ENCODE data around the gene DLL3.

The DLL3 gene

DNA sequence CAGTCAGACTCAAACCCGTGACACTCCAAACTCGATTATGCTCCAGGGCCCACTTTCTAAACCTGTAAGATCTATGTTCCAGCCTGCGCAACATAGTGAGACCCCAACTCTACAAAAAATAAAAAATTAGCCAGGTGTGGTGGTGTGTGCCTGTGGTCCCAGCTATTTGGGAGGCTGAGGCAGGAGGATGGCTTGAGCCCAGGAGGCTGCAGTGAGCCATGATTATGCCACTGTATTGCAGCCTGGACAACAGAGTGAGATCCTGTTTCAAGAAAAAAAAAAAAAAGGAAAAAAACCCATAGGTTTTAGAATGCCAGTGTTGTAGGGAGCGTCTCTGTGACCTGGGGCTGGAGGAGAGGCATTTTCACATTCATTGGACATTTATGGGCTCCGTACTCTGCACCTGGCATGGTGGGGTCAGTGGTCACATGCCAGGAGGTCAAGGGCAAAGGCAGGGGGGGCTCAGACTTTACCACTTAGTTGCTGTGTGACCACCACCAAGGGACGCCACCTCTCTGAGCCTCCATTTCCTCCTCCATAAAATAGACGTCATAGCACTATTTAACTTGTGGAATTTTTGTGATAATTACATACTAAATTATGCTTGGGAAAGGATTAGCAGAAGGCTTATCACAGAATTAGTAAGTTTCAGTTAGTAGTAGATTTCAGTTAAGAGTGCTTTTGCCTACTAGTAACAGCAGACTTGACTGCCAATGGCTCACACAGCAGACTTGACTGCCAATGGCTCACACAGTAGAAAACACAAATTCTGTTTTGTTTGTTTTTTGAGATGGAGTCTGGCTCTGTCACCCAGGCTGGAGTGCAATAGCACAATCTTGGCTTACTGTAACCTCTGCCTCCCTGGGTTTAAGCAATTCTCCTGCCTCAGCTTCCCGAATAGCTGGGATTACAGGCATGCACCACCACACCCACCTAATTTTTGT, 22.1 kb downstream of the DLL3 start:
- Histone ChIP-seq H3F3A (ENCODE audit: insufficient read depth, low read length) (no peaks in the 10 kb centered on the region), H3K27ac (ENCODE audit: low read depth, low read length, poor library complexity, severe bottlenecking) (no peak overlapping the region), H3K4me3 (ENCODE audit: low read depth, low read length, poor library complexity, severe bottlenecking) (no peak overlapping the region), H3K79me2 (ENCODE audit: insufficient read depth, low read length) (no peaks in the 10 kb centered on the region), H3K36me3 (ENCODE audit: insufficient read depth, low read length) (no peaks in the 10 kb centered on the region), H3K27me3 (ENCODE audit: insufficient read depth, low read length) (0 out of 2 replicates have a peak, but pooled peaks cover 6% of the 10 kb centered on the region), H2AFZ (ENCODE audit: low read length) (no peak overlapping the region), H3K9me2 (ENCODE audit: low read depth, low read length) (no peaks in the 10 kb centered on the region), H4K20me1 (ENCODE audit: insufficient read depth, low read length) (no peaks in the 10 kb centered on the region), H3K9me3 (ENCODE audit: low read length) (no peaks in the 10 kb centered on the region), H3K4me1 (ENCODE audit: insufficient read depth, low read length, severe bottlenecking) (peaks cover 36% of the 10 kb centered on the region), H3K9ac (ENCODE audit: low read length) (no peak overlapping the region), H3K4me2 (ENCODE audit: low read length) (no peak overlapping the region)
- TF ChIP-seq CTCF (IDR thresholded peaks at IDR 0.05; ENCODE audit: low read length), result no peak
- no peak for TF ChIP-seq EZH2 (IDR thresholded peaks at IDR 0.05; ENCODE audit: borderline replicate concordance, low read length)

- no peak for TF ChIP-seq EZH2 (IDR thresholded peaks at IDR 0.05; ENCODE audit: borderline replicate concordance, low read length)
- no peak for TF ChIP-seq CTCF (IDR thresholded peaks at IDR 0.05; ENCODE audit: low read length)
Measured at GRCh38 chr19:39524495-39524894, 25.7 kb downstream of the DLL3 start.

DNA sequence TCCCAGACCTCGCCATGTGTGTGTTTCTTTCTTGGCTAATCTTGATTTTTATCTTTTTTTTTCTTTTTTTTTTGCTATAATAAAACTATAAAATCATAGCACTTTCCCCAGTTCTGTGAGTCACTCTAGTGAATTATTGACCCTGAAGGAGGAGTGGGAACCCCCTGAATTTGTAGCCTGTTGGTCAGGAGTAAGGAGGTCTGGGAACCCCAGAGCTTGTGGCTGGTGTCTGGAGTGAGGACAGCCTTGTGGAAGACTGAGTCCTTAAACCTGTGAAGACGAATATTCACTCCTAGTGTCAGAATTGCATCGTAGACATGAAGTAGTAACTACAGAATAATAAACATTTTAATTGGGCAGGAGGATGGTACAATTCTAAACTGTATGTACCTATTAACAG, 26.5 kb downstream of the DLL3 start:
- no peak overlapping the region for H3K9ac ChIP-seq (ENCODE audit: low read length)
- no peaks in the 10 kb centered on the region for H3K9me3 ChIP-seq (ENCODE audit: low read length)
- peaks cover 15% of the 10 kb centered on the region for H3K4me1 ChIP-seq (ENCODE audit: insufficient read depth, low read length, severe bottlenecking)
- no peaks in the 10 kb centered on the region for H3F3A ChIP-seq (ENCODE audit: insufficient read depth, low read length)
- TF ChIP-seq EZH2 (IDR thresholded peaks at IDR 0.05; ENCODE audit: borderline replicate concordance, low read length), result no peak
- no peak for TF ChIP-seq CTCF (IDR thresholded peaks at IDR 0.05; ENCODE audit: low read length)
- H3K36me3 ChIP-seq (ENCODE audit: insufficient read depth, low read length), result no peaks in the 10 kb centered on the region
- no peak overlapping the region for H3K4me3 ChIP-seq (ENCODE audit: low read depth, low read length, poor library complexity, severe bottlenecking)
- H2AFZ ChIP-seq (ENCODE audit: low read length), result no peak overlapping the region
- no peaks in the 10 kb centered on the region for H3K9me2 ChIP-seq (ENCODE audit: low read depth, low read length)
- H3K79me2 ChIP-seq (ENCODE audit: insufficient read depth, low read length), result no peaks in the 10 kb centered on the region
- no peaks in the 10 kb centered on the region for H3K27me3 ChIP-seq (ENCODE audit: insufficient read depth, low read length)
- H3K4me2 ChIP-seq (ENCODE audit: low read length), result no peak overlapping the region
- no peak overlapping the region for H3K27ac ChIP-seq (ENCODE audit: low read depth, low read length, poor library complexity, severe bottlenecking)
- H4K20me1 ChIP-seq (ENCODE audit: insufficient read depth, low read length), result no peaks in the 10 kb centered on the region

More at GRCh38 chr19:39524495-39524894, 25.7 kb downstream of the DLL3 start:
- no peak overlapping the region for H3K9ac ChIP-seq (ENCODE audit: low read length)
- H3K4me2 ChIP-seq (ENCODE audit: low read length), result no peak overlapping the region
- no peaks in the 10 kb centered on the region for H4K20me1 ChIP-seq (ENCODE audit: insufficient read depth, low read length)
- no peak overlapping the region for H3K4me3 ChIP-seq (ENCODE audit: low read depth, low read length, poor library complexity, severe bottlenecking)
- no peak overlapping the region for H2AFZ ChIP-seq (ENCODE audit: low read length)
- no peaks in the 10 kb centered on the region for H3F3A ChIP-seq (ENCODE audit: insufficient read depth, low read length)
- no peaks in the 10 kb centered on the region for H3K9me3 ChIP-seq (ENCODE audit: low read length)
- H3K36me3 ChIP-seq (ENCODE audit: insufficient read depth, low read length), result no peaks in the 10 kb centered on the region
- peaks cover 22% of the 10 kb centered on the region for H3K4me1 ChIP-seq (ENCODE audit: insufficient read depth, low read length, severe bottlenecking)
- no peaks in the 10 kb centered on the region for H3K27me3 ChIP-seq (ENCODE audit: insufficient read depth, low read length)
- no peaks in the 10 kb centered on the region for H3K9me2 ChIP-seq (ENCODE audit: low read depth, low read length)
- no peak overlapping the region for H3K27ac ChIP-seq (ENCODE audit: low read depth, low read length, poor library complexity, severe bottlenecking)
- H3K79me2 ChIP-seq (ENCODE audit: insufficient read depth, low read length), result no peaks in the 10 kb centered on the region

Measured in OCI-LY1 (cell line).